Measurements from ENCODE around the gene MGST2. TPM values are rescaled to one million over a fixed set of nuclear protein-coding genes. Genes with fewer than 3 reads are reported as not detected.

Gene MGST2
- total RNA-seq, 1 experiment from 2014 or later, result 14.9 TPM

- ChIA-PET POLR2A (no interaction called here), CTCF (no interaction called here)
- H3K9me3 Mint-ChIP-seq, result peaks cover 9% of the 10 kb centered on the region
- TF ChIP-seq CREM (CRISPR knock-in tag; IDR thresholded peaks at IDR 0.05), result no peak
- no peak for TF ChIP-seq JAZF1 (CRISPR knock-in tag; IDR thresholded peaks at IDR 0.05)
- no peak for TF ChIP-seq ESRRA (CRISPR knock-in tag; IDR thresholded peaks at IDR 0.05; ENCODE audit: borderline replicate concordance)
- no peak for TF ChIP-seq GABPB1 (CRISPR knock-in tag; IDR thresholded peaks at IDR 0.05)
- no peak for TF ChIP-seq PRDM15 (CRISPR knock-in tag; IDR thresholded peaks at IDR 0.05)
- peaks cover 14% of the 10 kb centered on the region for H3K36me3 Mint-ChIP-seq
- H3K27ac Mint-ChIP-seq, result no peak overlapping the region
- H3K4me3 Mint-ChIP-seq, result no peak overlapping the region
- ATAC-seq, result no peak
- peaks cover 19% of the 10 kb centered on the region for H3K4me1 Mint-ChIP-seq
- no peak for DNase-seq (ENCODE audit: low spot score)
- no peaks in the 10 kb centered on the region for H3K27me3 Mint-ChIP-seq (ENCODE audit: low read depth)
Measured at GRCh38 chr4:139675651-139676050, 10.0 kb downstream of the MGST2 start.

- Mint-ChIP-seq H3K9me3 (peaks cover 9% of the 10 kb centered on the region), H3K27ac (no peak overlapping the region), H3K27me3 (ENCODE audit: low read depth) (no peaks in the 10 kb centered on the region), H3K4me3 (no peak overlapping the region), H3K4me1 (peaks cover 15% of the 10 kb centered on the region), H3K36me3 (peaks cover 14% of the 10 kb centered on the region)
- POLR2A ChIA-PET, result interaction anchor here (0.5 kb wide), 1 partner anchor 23 kb away, joined by 3 read pairs; no protein-coding TSS in a partner anchor
- no peak for DNase-seq (ENCODE audit: low spot score)
- ATAC-seq, result no peak
- CTCF ChIA-PET, result no interaction called here
- no peak for TF ChIP-seq SP1 (CRISPR knock-in tag; conservative IDR thresholded peaks at IDR 0.05)
- TF ChIP-seq ZMAT4 (CRISPR knock-in tag; IDR thresholded peaks at IDR 0.05), result no peak
- TF ChIP-seq ZNF317 (CRISPR knock-in tag; IDR thresholded peaks at IDR 0.05; ENCODE audit: borderline replicate concordance, low read depth), result no peak
- no peak for TF ChIP-seq ZBTB21 (CRISPR knock-in tag; IDR thresholded peaks at IDR 0.05; ENCODE audit: borderline replicate concordance)
- TF ChIP-seq OVOL2 (CRISPR knock-in tag; IDR thresholded peaks at IDR 0.05; ENCODE audit: borderline replicate concordance), result no peak
- TF ChIP-seq ATF6 (CRISPR knock-in tag; IDR thresholded peaks at IDR 0.05), result no peak
- no peak for TF ChIP-seq NR2C2 (CRISPR knock-in tag; IDR thresholded peaks at IDR 0.05)
- TF ChIP-seq PRDM15 (CRISPR knock-in tag; IDR thresholded peaks at IDR 0.05), result no peak
- no peak for TF ChIP-seq FOXK1 (CRISPR knock-in tag; IDR thresholded peaks at IDR 0.05)
- no peak for TF ChIP-seq E2F5 (CRISPR knock-in tag; IDR thresholded peaks at IDR 0.05)
- no peak for TF ChIP-seq IRF1 (CRISPR knock-in tag; IDR thresholded peaks at IDR 0.05)
- TF ChIP-seq SMAD3 (CRISPR knock-in tag; IDR thresholded peaks at IDR 0.05; ENCODE audit: borderline replicate concordance), result no peak
- no peak for TF ChIP-seq FOXJ3 (CRISPR knock-in tag; IDR thresholded peaks at IDR 0.05; ENCODE audit: borderline replicate concordance)
- TF ChIP-seq HMGXB4 (CRISPR knock-in tag; IDR thresholded peaks at IDR 0.05), result no peak
Measured at GRCh38 chr4:139676365-139676764, 10.7 kb downstream of the MGST2 start.
